ENCODE measurements around the gene UBASH3A.

GRCh38 chr21:42395905-42396651 is 7.6 kb upstream of the UBASH3A start, which contains the start of gene TMPRSS3:
- TF ChIP-seq CTCF (IDR thresholded peaks at IDR 0.05) (no peak), POLR2AphosphoS5 (IDR thresholded peaks at IDR 0.05) (peak; percentile 7), POLR2A (IDR thresholded peaks at IDR 0.05) (no peak)
